Mammary epithelial cell (primary cell): ENCODE results near the gene GJA1.

Source experiments
- CTCF ChIP-seq, 2 donors: IDR thresholded peaks in 1 of 2; conservative IDR thresholded peaks in 1 of 2; 2 replicates each; pipeline ENCODE4 v1.5.1; 2011 to 2012; ENCODE audit warnings: inconsistent platforms in 2 of 2, low read length in 2 of 2, mild to moderate bottlenecking in 2 of 2, control low read depth in 1 of 2, low read depth in 1 of 2; ENCODE audit not compliant: insufficient read depth in 1 of 2; ENCODE audit errors: extremely low read depth in 1 of 2
- EZH2 ChIP-seq: IDR thresholded peaks from 2 replicates; pipeline ENCODE4 v1.6.1; 2012; ENCODE audit warnings: low read length, inconsistent platforms, borderline replicate concordance

GRCh38 chr6:121441477-121441876 is 6.0 kb downstream of the GJA1 start:
- TF ChIP-seq EZH2 (no peak), CTCF (conservative IDR thresholded peaks at IDR 0.05 in 1 of 2, IDR thresholded peaks at IDR 0.05 in 1 of 2; ENCODE audit: extremely low read depth in 1 of 2, insufficient read depth in 1 of 2, low read depth in 1 of 2, low read length in 2 of 2) (no peak)
